GM18505 (cell line): ENCODE data around the gene AKR1B15.
"Not testable (repeated sequence)": the region's sequence is repeated elsewhere in the genome, so short reads cannot be mapped to it uniquely, and the experiment has no call there.

Source experiments
- ATAC-seq: cut with Tn5 transposase; IDR thresholded peaks from one replicate; pipeline ENCODE4 v1.9.1; 2021; ENCODE audit not compliant: unreplicated experiment
- POLR2A ChIP-seq: IDR thresholded peaks from 4 replicates; pipeline ENCODE4 v1.6.1; 2011; ENCODE audit warnings: borderline replicate concordance; ENCODE audit not compliant: insufficient read depth, insufficient read length; ENCODE audit errors: extremely low read depth

The AKR1B15 gene

DNA sequence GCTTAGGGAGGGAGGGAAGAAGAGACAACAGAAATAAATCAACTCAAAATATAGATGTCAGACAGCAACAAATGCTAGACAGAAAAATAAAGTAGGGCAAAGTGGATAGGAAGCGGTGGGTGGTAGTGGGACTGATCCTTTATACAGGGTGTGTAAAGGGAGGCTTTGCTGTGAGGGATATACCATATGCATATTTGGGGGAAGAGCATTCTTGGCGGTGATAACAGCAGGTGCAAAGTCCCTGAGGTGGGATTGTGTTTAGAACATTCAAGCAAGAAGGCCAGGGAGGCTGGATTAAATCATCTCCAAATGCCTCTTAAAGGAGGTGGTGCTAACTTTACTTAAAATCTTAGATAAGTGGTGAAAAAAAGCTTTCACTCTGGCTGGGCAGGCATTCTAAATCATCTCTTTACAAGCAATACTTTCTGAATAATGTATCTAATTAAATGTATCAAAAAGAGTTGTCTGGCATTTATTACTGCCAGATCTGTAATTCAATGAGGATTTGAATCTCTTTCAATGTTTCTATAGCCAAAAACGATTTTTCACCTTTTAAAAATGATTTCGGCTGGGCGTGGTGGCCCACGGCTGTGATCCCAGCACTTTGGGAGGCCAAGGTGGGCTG, 9.4 kb upstream of the AKR1B15 start:
- TF ChIP-seq POLR2A = no peak
- ATAC-seq = no peak

DNA sequence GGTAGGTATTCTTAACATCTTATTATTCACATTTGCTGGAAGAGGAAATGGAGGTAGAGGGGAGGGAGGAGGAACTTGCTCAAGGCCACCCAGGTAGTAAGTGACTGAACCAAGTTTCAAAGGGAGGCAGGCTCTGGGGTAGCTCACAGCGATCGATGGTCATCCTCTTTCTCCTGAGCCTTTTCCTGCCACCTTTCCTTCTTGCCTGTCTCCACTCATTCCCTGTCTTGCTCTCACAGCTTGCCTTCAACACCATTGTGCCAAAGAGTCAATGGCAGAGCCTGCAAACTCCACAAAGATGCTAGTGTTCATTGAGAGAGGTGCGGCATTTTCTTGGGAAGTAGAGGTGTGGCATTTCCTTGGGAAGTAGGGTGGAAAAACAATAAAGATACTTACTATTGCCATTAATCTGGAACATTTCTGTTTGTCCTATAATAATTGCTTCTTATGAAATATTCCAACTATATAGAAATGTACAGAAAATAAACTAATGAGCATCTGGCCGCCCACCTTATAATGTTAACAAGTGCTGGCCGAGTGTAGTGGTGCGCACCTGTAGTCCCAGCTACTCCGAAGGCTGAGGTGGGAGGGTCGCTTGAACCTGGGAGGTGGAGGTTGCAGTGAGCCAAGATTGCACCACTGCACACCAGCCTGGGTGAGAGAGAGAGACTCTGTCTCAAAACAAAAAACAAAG, 7.3 kb upstream of the AKR1B15 start:
- not testable (repeated sequence) for ATAC-seq

DNA sequence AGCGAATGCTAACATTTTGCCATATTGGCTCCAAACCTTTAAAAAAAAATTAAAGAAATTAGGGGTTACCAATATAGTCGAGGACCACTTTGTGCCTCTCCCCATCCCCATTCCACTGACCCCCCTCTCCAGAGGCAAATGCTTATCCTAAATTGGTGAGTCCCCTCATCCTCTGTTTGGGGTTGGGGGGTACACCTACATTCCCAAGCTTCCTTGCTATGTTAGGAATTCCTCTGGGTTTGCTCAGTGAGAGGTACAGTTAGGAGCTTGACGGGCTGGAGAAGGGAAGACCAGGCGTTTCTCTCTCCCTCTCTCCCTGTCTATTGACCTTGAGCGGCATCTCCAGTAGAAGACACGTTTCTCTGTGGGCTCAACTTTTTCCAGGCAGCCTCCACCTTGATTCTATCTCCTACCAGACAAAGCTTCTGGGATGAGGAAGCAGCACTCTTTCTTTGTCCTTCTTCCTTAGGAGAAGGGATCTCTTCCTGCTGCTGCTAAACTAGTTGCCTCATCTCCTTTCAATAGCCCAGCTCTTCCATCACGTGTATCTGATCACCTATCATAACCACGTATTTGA, 6.6 kb upstream of the AKR1B15 start:
- no peak for ATAC-seq
- TF ChIP-seq POLR2A = no peak

DNA sequence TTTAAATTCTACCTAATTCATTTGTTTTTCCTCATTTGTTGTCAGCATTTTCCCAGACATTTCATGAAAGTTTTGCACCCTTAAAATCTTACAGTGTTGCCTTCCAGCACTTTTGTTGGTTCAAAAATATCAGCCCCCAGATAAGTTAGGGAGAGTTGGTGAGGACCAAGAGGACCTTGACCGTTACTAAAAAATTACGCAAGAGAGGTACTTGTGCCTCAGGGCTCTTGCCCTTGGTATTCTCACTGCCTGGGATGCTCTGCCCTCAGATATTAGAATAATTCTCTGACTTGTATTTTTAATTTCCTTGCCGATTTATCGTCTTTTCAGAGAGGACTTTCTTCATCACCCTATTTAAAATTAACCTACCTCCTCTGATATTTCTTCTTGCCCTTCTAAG, 3.5 kb upstream of the AKR1B15 start:
- ATAC-seq = no peak

DNA sequence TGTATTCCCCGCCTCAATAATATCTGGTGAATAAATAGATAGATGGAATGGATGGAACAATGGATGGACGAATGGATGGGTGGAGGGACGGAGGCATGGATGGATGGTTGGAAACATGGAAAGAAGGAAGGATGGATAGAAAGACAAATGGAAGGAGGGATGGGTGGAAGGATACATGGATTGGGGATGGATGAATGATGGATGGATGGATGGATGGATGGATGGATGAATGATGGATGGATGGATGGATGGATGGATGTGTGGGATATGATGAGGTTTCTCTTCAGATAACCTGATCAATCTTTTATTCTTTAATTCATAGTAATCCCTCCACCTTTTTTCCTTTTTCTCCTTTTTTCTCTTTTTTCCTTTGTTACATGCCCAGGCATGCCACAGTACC, 3.0 kb upstream of the AKR1B15 start:
- TF ChIP-seq POLR2A = no peak
- ATAC-seq = no peak

More for the DNA sequence above, 3.5 kb upstream of the AKR1B15 start:
- no peak for TF ChIP-seq POLR2A

DNA sequence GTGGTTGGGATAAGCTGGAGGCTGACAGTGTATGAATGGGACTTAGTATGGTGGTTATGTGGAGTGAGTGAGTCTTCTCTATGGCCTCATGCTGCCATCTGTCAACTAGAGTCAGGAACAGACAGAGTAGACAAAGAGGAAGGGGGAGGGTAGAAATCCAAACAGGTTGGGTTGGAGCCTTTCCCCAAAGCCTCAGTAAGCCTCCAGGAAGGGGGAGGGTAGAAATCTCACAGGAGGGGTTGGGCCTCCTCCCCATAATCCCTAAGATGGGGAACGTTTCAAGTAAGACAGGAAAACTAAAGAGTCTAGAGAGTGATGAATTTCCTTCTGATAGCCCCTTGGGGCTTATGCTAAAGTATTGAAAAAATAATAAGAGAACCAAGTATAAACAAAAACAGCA, 2.0 kb upstream of the AKR1B15 start:
- no peak for ATAC-seq
- no peak for TF ChIP-seq POLR2A

DNA sequence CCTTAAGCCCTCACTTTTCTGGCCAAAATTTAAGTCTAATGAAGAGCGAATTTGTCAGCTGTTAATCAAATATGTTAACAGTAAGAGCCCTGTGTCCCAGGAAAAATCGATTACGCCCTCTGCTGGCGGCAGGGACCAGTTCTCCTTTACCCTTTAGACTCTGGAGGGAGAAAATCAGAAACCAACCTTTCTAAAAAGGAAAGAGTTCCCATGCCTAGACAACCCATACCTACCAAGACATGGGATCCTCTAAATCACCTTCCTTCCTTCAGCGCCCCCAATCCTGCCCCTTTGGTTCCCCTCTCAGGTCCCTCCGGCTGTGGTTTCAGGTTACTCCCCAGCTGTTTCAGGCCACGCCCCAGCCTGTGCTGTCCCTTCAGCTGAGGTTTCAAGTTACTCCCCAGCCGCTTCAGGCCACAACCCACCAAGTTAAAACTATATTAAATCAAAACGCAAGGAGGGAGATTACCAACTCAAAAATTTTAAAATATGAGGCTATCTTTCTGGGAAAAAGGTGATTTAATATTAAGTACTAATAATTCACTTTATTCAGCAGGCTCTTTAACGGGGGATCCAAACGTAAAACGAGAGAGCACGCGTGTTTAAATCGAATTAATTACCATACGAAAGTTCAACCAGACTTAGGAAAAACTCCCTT, 1.4 kb upstream of the AKR1B15 start:
- peak; percentile 62 for ATAC-seq
- TF ChIP-seq POLR2A = no peak

DNA sequence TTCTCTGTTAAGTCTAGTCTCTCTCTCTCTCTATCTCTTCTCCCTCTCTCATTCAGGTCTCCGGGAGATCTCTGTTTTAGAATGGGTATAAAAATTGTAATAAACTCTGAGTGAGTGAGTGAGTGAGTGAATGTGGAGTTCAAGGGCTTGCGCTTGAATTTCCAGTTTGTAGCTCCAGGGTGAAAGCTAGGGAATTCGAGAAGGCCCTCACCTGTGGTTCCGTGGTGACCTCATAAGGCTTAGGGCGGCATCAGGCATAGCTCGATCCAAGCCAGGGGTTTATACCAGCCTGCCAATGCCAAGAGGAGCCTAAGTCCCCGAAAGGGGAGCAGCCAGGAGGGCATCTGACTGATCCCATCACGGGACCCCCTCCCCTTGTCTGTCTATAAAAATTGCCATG, 456 bp downstream of the AKR1B15 start:
- no peak for ATAC-seq
- no peak for TF ChIP-seq POLR2A

DNA sequence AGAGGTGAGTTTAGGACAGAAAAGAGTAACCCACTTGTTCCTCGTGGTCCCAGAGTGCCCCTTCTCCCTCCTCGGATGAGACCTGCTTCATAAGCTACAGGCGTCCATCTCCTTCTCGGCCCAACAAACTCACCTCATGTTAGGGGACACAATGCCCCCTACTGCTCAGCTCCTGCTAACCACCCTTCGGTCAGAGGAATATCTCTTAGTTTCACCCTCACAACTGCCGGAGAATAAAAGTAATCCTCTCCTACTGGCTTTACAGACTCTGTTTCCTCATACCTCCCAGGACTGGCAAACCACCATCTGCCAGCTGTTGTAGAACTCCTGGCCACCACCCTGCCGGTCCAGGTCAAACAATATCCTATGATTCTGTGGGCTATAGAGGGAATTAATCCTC, 3.2 kb downstream of the AKR1B15 start:
- no peak for TF ChIP-seq POLR2A

DNA sequence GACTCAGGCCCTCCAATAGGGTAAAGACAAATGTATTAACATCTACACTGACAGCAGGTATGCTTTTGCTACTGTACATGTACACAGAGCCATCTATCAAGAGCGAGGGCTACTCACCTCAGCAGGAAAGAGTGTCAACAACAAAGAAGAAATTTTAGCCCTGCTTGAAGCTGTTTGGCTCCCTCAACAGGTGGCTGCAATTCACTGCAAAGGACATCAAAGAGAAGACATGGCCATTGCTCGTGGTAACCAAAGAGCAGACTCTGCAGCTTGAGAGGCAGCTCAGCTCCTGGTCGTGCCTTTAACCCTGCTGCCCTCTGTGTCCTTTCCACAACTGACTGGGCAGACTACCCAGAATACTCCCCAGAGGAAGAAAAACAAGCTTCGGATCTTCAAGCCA, 5.1 kb downstream of the AKR1B15 start:
- no peak for ATAC-seq
- no peak for TF ChIP-seq POLR2A

More for the DNA sequence above, 3.2 kb downstream of the AKR1B15 start:
- ATAC-seq = no peak

DNA sequence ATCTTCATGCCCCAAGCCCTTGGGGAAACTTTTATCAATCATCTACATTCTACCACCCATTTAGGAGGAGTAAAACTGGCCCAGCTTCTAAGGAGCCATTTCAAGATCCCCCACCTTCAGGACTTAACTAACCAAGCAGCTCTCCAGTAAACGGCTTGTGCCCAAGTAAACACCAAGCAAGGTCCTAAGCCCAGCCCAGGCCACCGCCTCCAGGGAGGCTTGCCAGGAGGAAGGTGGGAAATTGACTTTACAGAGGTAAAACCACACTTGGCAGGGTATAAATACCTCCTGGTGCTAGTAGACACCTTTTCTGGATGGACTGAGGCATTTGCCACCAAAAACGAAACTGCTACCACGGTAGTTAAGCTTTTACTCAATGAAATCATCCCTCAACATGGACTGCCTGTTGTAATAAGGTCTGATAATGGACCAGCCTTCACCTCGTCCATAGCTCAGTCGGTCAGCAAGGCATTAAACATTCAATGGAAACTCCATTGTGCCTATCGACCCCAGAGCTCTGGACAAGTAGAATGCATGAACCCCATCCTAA, 5.6 kb downstream of the AKR1B15 start:
- TF ChIP-seq POLR2A = no peak

DNA sequence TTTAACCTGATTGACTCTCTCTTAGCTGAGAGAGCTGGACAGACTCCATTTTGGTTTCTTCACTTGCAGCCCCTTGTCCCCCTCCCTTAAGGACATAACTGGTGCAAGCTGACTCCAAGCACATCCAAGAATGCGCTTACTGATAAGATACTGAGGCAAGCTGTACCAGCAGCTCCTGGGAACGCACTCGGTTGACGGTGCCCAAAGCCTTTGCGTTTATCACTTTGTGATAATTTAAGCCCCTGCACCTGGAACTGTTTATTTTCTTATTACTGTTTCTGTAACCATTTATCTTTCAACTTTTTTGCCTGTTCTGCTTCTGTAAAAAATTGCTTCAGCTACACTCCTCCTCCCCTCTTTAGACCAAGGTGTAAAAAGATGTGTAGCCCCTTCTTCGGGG, 8.5 kb downstream of the AKR1B15 start:
- no peak for ATAC-seq
- TF ChIP-seq POLR2A = no peak

More for the DNA sequence above, 5.6 kb downstream of the AKR1B15 start:
- no peak for ATAC-seq

DNA sequence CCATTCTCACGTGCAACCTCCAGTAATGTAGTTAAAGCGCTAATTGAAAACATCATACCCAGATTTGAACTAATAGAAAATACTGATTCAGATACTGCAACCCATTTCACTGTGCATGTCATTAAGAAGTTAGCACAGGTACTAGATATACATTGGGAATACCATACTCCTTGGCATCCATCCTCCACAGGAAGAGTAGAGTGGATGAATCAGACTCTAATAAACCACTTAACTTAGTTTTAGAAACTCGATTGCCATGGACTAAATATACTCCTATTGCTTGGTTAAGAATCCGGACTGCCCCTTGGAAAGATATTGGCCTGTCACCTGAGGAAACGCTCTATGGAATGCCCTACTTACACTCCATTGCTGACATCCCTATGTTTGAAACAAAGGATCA, 9.5 kb downstream of the AKR1B15 start:
- no peak for TF ChIP-seq POLR2A

DNA sequence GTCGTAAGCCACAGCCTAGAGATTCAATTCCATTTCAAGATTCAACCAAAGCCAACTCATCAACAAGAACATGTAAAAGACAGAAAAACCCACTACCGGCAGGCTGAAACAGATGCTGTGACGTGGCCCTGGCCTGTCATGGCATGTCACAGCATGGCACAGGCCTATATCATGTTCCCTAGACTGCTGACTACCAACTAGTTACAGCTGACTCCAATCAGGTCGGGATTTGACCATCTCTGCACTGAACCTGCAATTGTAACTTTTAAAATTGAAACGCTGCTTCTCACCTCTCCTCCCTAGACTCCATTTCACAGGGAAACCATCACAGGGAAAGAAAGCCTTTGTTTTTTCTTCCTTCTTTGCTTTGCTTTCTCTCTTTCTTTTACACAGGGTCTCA, 12.7 kb downstream of the AKR1B15 start:
- ATAC-seq = not testable (repeated sequence)

More for the DNA sequence above, 9.5 kb downstream of the AKR1B15 start:
- ATAC-seq = no peak
